ENCODE results near the gene CDT1. TPM values are rescaled to one million over a fixed set of nuclear protein-coding genes. Genes with fewer than 3 reads are reported as not detected.

Gene CDT1
- total RNA-seq, 4 donors from 2014 or later: 2.9 to 14.7 (median 7.9) TPM

GRCh38 chr16:88833086-88833485, 29.5 kb downstream of the CDT1 start:
- no peak overlapping the region for H3K4me3 ChIP-seq (ENCODE audit: low read depth, poor library complexity, severe bottlenecking)
- no peak for DNase-seq (ENCODE audit: low spot score in 2 of 2)
- intact Hi-C loops (cut with DNase I; ENCODE audit: low total_unique reads): no loop called here
- WGBS, 2 donors: 95 to 96% methylated on average over 13 of the region's 13 CpGs
- no peak for TF ChIP-seq POLR2A (IDR thresholded peaks at IDR 0.05)
- TF ChIP-seq CTCF (IDR thresholded peaks at IDR 0.05): no peak

- TF ChIP-seq CTCF (IDR thresholded peaks at IDR 0.05) (no peak), POLR2A (IDR thresholded peaks at IDR 0.05) (no peak)
- intact Hi-C loops (cut with DNase I; ENCODE audit: low total_unique reads): no loop called here
- no peak overlapping the region for H3K4me3 ChIP-seq (ENCODE audit: low read depth, poor library complexity, severe bottlenecking)
- WGBS, 2 donors: 90 to 98% methylated on average over 11 of the region's 13 CpGs
- DNase-seq (ENCODE audit: low spot score in 2 of 2): no peak
Measured at GRCh38 chr16:88834670-88835069, 31.1 kb downstream of the CDT1 start.

- WGBS, 2 donors: 75 to 79% methylated on average over 11 of the region's 11 CpGs
- DNase-seq (ENCODE audit: low spot score in 2 of 2): no peak
- intact Hi-C loops (cut with DNase I; ENCODE audit: low total_unique reads): no loop called here
- TF ChIP-seq CTCF (IDR thresholded peaks at IDR 0.05) (no peak), POLR2A (IDR thresholded peaks at IDR 0.05) (no peak)
- H3K4me3 ChIP-seq (ENCODE audit: low read depth, poor library complexity, severe bottlenecking): no peak overlapping the region
Measured at GRCh38 chr16:88835383-88835782, 31.8 kb downstream of the CDT1 start.

GRCh38 chr16:88835818-88836217, 32.2 kb downstream of the CDT1 start:
- DNase-seq (ENCODE audit: low spot score in 2 of 2): no peak
- WGBS, 2 donors: 95 to 96% methylated on average over 33 of the region's 33 CpGs
- H3K4me3 ChIP-seq (ENCODE audit: low read depth, poor library complexity, severe bottlenecking): no peak overlapping the region
- TF ChIP-seq CTCF (IDR thresholded peaks at IDR 0.05) (no peak), POLR2A (IDR thresholded peaks at IDR 0.05) (no peak)
- intact Hi-C loops (cut with DNase I; ENCODE audit: low total_unique reads): no loop called here

- no peak for TF ChIP-seq CTCF (IDR thresholded peaks at IDR 0.05)
- TF ChIP-seq POLR2A (IDR thresholded peaks at IDR 0.05): no peak
- 93 to 96% methylated on average over 17 of the region's 17 CpGs for WGBS, 2 donors
- DNase-seq (ENCODE audit: low spot score in 2 of 2): no peak
- no peak overlapping the region for H3K4me3 ChIP-seq (ENCODE audit: low read depth, poor library complexity, severe bottlenecking)
- intact Hi-C loops (cut with DNase I; ENCODE audit: low total_unique reads): no loop called here
Measured at GRCh38 chr16:88836791-88837190, 33.2 kb downstream of the CDT1 start.

- no peak for DNase-seq (ENCODE audit: low spot score in 2 of 2)
Measured at GRCh38 chr16:88837806-88838205, 34.2 kb downstream of the CDT1 start.

More at GRCh38 chr16:88837806-88838205, 34.2 kb downstream of the CDT1 start:
- H3K4me3 ChIP-seq (ENCODE audit: low read depth, poor library complexity, severe bottlenecking): no peak overlapping the region
- no peak for TF ChIP-seq CTCF (IDR thresholded peaks at IDR 0.05)
- no peak for TF ChIP-seq POLR2A (IDR thresholded peaks at IDR 0.05)
- intact Hi-C loops (cut with DNase I; ENCODE audit: low total_unique reads): no loop called here
- WGBS, 2 donors: 91 to 92% methylated on average over 20 of the region's 20 CpGs
